ENCODE measurements around the gene LAMC1.

DNA sequence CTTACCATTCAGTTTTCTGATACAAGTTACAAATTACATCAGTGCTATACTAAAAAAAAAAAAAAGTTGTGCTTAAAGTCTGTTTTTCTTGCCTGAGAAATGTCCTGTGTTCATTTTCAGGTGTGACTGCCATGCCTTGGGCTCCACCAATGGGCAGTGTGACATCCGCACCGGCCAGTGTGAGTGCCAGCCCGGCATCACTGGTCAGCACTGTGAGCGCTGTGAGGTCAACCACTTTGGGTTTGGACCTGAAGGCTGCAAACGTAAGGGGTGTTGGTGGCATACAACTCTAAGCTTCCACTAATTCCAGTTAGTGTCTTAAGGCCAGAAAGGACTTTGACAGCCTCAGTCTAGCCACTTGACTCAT lies 102.8 kb downstream of the LAMC1 start:
- TF ChIP-seq, protein P1, sequence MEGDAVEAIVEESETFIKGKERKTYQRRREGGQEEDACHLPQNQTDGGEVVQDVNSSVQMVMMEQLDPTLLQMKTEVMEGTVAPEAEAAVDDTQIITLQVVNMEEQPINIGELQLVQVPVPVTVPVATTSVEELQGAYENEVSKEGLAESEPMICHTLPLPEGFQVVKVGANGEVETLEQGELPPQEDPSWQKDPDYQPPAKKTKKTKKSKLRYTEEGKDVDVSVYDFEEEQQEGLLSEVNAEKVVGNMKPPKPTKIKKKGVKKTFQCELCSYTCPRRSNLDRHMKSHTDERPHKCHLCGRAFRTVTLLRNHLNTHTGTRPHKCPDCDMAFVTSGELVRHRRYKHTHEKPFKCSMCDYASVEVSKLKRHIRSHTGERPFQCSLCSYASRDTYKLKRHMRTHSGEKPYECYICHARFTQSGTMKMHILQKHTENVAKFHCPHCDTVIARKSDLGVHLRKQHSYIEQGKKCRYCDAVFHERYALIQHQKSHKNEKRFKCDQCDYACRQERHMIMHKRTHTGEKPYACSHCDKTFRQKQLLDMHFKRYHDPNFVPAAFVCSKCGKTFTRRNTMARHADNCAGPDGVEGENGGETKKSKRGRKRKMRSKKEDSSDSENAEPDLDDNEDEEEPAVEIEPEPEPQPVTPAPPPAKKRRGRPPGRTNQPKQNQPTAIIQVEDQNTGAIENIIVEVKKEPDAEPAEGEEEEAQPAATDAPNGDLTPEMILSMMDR (IDR thresholded peaks at IDR 0.05; ENCODE audit: poor library complexity, severe bottlenecking) = no peak
- no peak for TF ChIP-seq POLR2AphosphoS5 (IDR thresholded peaks at IDR 0.05)
- no peak for TF ChIP-seq SMC3 (conservative IDR thresholded peaks at IDR 0.05; ENCODE audit: poor library complexity)
- no peak for TF ChIP-seq EZH2 (IDR thresholded peaks at IDR 0.05; ENCODE audit: borderline replicate concordance, insufficient read depth, low read length, poor library complexity, severe bottlenecking)
- TF ChIP-seq, protein P2, sequence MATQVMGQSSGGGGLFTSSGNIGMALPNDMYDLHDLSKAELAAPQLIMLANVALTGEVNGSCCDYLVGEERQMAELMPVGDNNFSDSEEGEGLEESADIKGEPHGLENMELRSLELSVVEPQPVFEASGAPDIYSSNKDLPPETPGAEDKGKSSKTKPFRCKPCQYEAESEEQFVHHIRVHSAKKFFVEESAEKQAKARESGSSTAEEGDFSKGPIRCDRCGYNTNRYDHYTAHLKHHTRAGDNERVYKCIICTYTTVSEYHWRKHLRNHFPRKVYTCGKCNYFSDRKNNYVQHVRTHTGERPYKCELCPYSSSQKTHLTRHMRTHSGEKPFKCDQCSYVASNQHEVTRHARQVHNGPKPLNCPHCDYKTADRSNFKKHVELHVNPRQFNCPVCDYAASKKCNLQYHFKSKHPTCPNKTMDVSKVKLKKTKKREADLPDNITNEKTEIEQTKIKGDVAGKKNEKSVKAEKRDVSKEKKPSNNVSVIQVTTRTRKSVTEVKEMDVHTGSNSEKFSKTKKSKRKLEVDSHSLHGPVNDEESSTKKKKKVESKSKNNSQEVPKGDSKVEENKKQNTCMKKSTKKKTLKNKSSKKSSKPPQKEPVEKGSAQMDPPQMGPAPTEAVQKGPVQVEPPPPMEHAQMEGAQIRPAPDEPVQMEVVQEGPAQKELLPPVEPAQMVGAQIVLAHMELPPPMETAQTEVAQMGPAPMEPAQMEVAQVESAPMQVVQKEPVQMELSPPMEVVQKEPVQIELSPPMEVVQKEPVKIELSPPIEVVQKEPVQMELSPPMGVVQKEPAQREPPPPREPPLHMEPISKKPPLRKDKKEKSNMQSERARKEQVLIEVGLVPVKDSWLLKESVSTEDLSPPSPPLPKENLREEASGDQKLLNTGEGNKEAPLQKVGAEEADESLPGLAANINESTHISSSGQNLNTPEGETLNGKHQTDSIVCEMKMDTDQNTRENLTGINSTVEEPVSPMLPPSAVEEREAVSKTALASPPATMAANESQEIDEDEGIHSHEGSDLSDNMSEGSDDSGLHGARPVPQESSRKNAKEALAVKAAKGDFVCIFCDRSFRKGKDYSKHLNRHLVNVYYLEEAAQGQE (IDR thresholded peaks at IDR 0.05; ENCODE audit: borderline replicate concordance) = no peak
- no peak for TF ChIP-seq MXI1 (conservative IDR thresholded peaks at IDR 0.05; ENCODE audit: poor library complexity, severe bottlenecking)

Data from neural cell (in vitro differentiated cells).